HG02759 (cell line): ENCODE results near the gene KLK5.

ENCODE experiments used
- ATAC-seq: cut with Tn5 transposase; IDR thresholded peaks from one replicate; pipeline ENCODE4 v1.9.1; 2021; ENCODE audit warnings: mild to moderate bottlenecking, moderate library complexity; ENCODE audit not compliant: unreplicated experiment

KLK5 gene

DNA sequence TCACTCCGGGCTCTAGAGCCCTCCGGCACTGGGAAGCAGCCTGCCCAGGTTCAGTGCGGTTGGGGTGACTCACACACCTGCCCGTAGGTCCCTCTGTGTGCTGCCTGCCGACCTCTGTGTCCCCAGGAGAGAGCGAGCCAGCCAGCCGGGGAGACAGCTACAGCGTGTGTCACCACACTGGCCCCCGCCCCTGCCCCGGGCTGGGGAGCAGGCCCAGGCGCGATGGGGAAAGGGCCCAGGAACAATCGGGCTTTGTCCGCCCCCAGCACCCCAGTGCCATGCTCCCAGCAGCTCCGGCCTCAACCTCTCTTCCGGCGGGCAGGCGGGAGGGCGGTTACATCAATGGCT is 16.5 kb upstream of the KLK5 start, which contains the start of gene KLK6:
Gene KLK6 (minus strand): TSS at position 179 of the 348 bp plus-strand sequence. CDS start 1,487 bp downstream, outside the sequence.
- ATAC-seq: no peak

DNA sequence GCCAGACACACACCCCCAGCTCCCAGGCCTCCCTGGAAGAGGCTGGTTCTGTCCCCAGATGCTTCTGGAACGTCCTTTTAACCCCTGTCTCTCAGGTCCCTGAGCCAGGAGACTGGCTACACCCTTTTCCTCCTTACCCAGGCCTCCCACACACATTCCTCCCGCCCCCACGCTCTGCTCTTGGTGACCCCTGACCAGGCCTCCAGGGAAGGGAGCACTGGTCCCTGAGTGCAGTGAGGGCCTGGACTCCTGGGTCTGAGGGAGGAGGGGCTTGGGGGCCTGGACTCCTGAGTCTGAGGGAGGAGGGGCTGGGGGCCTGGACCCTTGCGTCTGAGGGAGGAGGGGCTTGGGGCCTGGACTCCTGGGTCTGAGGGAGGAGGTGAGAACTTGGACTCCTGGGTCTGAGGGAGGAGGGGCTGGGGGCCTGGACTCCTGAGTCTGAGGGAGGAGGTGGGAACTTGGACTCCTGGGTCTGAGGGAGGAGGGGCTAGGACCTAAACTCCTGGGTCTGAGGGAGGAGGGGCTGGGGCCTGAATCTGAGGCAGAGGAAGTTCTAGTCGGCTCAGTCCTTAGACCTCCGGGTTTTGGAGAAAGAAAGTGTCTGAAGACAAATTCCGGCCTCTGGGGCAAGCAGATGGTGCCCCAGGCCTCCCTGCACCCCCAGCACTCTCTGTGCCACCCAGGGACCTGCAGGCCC is 16.0 kb upstream of the KLK5 start:
- no peak for ATAC-seq

DNA sequence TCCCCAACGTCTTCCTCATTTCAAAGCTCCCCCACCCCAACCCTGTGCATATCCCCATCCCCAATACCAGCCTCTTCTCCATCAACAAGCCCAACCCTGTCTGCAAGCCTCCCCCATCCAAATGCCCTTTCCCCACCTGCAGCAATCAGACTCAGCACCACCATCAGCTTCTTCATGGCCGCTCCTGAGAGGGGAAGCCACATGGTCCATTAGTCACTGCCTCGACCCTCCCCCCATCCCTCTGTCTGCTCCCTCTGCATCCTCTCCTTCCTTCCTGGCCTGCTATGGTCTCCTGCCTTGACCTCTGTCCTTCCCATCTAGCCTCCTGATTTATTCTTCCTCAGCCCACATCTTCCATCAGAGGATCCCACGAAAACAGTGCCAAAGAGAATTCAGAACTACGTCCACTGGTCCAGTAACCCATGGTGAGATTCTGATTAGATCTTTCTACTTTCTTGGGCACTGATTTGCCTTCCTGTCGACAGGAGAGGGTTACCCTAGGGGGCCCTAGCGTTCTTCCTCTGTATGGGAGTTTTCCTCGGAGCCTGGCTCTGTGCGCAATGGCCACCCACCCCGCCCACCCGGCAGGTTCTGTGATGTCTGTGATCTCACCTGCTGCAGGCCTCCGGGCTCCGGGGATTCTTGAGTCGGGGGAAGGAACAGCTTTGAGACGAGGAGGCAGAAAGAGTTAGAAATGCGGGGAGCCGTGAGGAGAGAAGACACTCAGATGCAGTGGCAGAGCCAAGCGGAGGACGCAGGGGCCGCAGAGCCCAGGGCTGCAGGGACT is 15.3 kb upstream of the KLK5 start:
- no peak for ATAC-seq

DNA sequence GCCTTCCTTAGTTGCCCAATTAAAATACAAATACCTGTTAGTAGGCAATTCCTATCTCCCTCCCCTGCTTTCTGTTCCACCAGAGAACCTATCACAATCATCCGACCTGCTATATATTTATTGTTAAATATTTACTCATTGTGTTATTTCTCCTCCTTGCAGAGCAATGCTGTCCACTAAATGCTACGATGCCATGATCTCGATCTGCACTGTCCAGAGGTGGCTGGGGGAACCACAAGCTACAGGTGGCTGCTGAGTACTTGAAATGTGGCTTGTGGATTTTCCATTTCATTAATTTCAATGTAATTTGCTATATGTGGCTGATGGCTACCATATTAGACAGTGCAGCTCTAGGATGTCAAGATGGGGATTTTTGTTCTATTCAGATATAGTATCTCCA is 11.4 kb upstream of the KLK5 start:
- ATAC-seq: no peak

DNA sequence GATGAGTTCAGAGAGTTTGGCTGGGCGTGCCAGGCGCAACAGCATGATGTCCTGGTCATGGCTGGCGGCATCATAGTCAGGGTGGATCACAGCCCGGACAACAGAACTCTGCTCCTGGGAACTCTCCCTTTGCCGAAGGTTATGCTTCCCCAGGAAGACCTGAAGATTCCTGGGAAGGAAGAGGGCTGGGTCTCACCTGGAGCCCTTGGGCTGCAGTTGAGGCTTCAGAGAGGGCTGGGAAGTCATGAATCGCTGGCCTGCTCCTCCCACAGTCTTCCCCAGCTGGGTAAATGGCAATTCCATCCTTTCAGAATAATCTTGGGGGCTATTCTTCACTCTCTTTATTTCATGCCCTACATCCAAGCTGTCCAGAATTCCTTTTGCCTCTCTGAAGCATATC is 10.5 kb upstream of the KLK5 start:
- ATAC-seq: no peak

DNA sequence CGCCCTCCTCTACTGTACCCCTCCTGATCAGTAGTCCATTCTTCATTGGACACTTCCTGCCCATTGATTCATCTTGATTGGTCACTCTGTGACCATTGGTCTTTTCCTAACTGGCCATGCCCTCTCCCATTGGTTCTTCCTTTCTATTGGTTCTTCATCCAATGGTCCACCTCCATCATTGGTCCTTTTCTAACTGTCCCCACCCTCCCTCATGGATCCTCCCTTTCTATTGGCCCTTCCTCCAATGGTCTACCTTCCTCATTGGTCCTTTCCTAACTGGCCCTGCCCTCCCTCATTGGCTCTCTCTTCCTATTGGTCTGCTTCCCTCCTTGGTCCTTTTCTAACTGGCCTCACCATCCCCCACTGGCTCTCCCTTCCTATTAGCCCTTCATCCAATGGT is 9.4 kb upstream of the KLK5 start:
- ATAC-seq: no peak

DNA sequence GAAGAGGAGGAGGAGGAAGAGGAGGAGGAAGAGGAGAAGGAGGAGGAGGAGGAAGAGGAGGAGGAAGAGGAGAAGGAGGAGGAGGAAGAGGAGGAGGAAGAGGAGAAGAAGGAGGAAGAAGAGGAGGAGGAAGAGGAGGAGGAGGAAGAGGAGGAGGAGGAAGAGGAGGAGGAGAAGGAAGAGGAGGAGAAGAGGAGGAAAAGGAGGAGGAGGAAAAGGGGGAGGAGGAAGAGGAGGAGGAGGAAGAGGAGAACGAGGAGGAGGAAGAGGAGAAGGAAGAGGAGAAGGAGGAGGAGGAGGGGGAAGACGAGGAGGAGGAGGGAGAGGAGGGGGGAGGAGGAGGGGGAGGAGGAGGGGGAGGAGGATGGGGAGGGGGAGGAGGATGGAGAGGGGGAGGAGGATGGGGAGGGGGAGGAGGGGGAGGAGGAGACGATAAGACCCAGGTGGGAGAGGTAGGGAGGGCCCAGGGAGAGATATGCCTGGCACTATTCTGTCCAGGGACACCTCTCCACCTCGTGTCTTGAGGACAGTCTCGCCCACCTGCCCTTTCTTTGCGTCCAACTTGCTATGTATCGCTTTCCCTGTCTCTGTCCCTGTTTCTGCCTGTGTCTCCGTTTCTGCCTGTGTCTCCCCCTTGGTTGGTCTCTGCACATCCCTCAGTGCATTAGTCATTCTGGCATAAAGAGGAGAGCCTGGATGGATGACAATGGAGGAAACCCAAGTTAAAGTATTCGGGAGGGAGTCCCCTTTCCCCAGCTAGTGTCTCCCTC is 7.1 kb upstream of the KLK5 start:
- no peak for ATAC-seq

DNA sequence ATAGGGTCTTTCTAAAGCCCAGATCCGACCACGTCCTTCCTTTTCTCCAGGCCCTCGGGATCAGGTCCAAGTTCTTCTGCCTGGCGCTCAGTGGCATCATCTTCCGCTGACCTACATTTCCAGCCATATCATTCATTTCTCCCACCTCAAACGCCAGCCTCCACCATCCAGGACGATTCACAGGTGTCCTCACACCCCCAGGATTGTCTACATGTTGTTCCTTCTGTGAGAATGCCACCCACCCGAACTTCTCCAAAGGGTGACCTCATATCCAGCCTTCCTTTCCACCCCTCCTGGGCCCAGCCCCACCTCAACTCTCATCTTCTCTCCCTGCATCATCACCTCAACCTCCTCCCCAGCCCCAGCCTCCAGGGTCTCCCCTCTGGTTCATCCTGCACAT is 4.7 kb upstream of the KLK5 start:
- no peak for ATAC-seq

DNA sequence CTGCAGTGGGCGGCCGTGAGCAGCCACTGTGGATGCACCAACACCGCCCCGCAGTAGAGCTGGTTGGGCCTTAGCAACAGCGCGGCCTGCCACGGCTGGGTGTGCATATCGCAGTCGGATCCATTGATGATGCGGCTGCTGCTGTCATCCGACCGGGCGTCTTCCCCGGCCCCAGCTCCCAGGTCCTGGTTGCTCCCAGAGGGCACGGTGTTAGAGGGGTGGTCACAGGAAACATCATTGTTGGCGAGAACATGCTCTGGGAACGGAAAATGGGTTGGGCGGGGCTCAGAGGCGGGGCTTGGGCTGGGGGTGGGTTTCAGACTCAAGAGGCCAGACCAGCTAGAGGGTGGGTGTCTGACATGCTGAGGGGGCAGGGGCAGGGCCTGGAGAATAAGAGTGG is 3.0 kb downstream of the KLK5 start:
- no peak for ATAC-seq

DNA sequence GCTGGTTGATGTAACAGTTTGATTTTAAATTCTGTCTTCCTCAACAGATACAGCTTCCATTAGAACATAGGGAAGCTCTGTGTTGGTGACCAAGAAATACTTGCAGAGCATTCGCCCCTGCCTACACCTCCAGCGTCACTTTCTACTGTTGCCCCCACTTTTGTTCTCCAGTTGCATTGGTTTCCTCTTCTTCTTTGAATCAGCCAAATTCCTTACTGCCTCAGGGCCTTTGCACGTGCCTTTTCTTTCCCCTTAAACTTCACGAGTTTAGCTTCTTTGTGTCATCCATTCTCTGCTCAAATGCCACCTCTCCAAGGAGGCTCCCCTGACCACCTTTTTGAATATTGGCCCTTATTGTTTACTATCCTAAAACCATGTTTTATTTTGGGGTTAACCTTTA is 5.7 kb downstream of the KLK5 start:
- no peak for ATAC-seq

DNA sequence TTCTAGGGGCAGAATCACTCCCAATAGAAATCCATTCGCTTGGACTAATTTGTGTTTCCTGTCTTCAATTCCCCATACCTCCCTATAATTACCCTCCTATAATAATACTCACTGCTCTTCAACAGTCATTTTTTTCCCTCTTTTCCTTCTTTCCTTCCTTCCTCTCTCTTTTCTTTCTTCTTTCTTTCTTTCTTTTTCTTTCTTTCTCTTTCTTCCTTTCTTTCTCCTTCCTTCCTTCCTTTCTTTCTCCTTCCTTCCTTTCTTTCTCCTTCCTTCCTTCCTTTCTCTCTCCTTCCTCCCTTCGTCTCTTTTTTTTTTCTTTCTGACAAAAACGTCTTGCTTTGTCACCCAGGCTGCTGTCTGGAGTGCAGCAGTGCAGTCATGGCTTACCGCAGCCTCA is 8.0 kb downstream of the KLK5 start:
- no peak for ATAC-seq

DNA sequence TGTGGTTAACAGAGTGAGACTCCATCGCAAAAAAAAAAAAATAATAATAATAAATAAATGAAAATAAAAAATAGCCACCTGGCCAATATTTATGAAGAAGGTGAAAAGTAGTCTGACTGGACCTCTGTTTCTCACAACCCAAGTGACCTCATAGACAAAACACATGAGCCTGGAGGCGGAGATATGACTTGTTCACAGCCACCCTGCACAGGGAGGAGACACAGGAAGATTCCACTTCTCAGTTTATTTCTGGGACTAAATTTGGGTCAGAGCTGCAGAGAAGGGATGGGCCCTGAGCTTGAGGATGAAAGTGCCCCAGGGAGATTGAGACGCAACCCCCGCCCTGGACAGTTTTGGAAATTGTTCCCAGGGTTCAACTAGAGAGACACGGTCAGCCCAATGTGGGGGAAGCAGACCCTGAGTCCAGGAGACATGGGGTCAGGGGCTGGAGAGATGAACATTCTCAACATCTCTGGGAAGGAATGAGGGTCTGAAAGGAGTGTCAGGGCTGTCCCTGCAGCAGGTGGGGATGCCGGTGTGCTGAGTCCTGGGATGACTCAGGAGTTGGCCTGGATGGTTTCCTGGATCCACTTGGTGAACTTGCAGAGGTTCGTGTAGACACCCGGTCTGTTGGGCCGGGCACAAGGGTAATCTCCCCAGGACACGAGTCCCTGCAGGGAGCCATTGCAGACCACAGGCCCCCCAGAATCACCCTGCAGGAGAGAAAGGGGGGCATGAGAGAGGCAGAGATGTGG is 9.6 kb downstream of the KLK5 start:
- ATAC-seq: no peak

DNA sequence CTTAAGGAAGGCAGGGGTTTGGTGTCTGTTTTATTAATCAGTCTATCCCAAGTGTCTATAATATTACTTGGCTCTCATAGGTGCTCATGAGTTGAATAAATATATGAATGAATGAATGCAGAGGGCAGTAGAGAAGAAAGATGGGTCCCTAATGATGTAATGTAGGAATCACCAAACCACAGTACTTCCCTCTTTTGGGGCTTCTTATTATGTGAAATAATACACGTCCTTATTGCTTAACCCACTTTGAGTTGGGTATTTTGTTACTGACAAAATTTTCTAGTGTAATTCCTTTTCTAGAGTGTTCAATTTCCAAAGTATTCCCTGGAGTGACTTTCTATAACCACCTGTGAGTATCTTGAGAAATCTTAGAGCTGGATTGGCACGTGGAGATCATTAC is 13.2 kb downstream of the KLK5 start:
- ATAC-seq: no peak

DNA sequence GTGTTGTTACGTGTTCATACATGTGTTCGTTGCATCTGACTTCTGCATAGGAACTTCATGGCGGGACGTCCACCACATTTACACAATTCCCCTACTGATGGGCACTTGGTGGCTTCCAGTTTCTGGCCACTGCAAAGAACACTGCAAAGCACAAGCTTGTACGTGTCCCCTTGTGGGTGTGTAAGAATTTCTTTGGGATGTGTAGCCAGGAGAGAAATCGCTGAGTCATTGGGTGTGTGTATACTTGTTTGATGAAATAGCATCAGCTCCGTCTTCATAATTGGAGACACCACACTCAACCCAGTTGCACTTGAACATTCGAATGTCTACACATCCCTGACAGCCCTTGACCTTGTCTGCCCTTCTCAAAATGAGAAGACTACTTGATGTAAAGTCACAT is 19.2 kb downstream of the KLK5 start:
- no peak for ATAC-seq

DNA sequence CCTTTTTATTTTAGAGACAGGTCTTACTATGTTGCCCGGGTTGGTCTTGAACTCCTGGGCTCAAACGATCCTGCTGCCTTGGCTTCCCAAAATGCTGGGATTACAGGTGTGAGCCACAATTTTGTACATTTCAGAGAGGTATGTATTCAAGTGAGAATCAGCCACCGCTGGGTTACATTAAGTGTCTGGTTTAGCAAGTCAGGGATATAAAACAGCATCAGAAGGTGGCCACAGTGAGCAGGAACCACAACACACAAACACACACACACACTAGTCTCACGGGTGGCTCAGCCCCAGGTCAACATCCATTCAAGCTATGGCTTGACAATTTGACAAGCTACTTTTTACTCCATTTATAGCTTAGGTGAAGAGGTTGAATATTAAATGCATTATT is 20.2 kb downstream of the KLK5 start:
- no peak for ATAC-seq

DNA sequence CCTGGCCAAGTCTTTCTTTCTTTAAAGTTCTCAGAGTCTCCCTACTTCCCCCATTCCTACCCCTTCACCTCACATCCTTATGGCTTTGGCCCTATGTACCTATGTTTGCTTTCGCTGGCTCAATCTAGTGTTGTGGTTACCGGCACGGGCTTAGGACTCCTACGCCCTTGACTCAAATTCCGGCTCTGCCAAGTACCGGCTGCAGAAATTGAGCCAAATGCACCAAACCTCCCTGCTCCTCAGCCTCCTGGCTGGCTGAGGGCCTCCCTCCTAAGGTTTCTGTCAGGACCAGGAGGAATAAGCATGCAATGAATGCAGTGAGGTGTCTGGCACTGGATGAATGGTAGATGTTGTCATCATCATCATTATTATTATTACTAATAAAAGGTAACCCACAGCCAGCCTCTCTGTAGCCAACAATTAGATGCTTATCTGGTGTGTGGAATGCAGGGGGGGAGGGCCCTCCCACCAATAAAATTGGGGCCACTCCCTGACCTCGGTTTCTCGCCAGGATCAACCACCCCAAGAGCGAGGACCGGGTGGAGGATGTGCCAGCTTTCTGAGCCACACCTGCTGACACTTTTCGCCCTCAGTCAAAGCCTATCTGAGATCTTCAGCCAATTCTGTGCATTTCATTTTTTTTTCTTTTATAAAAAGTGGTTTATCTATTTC is 20.7 kb downstream of the KLK5 start:
- no peak for ATAC-seq

DNA sequence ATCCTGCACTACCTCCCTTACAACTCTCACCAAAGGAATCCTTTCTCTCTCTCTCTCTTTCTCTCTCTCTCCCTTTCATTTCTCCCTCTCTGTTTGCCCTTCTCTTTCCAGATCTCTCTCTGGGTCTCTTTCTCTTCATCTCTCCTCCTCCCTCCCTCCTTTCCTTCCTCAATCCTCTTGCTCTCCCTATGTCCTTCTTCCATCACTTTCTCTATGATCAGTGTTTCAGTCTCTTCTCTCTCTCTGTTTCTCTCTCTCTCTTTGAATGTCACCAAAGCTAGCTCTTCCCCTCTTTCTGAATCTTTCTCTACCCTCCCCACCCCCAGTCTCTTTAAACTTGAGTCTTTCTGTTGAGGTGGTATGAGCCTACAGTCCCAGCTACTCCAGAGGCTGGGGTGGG is 21.8 kb downstream of the KLK5 start:
- ATAC-seq: no peak

DNA sequence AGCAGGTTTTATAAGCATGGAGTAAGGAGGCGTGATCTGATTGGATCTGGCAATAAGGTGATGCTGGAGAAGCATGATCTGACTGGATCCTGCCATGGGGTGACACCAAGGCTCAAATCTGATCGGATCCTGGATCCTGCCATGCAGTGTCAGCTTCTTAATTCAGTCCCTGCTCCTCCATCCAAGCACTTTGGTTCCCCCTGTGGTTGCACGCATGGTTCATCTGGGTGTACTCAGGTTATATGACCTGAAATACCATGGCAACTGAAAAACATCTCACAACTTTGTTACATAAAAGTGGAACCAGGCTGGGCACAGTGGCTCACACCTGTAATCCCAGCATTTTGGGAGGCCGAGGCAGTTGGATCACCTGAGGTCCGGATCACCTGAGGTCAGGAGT is 24.0 kb downstream of the KLK5 start:
- ATAC-seq: no peak

DNA sequence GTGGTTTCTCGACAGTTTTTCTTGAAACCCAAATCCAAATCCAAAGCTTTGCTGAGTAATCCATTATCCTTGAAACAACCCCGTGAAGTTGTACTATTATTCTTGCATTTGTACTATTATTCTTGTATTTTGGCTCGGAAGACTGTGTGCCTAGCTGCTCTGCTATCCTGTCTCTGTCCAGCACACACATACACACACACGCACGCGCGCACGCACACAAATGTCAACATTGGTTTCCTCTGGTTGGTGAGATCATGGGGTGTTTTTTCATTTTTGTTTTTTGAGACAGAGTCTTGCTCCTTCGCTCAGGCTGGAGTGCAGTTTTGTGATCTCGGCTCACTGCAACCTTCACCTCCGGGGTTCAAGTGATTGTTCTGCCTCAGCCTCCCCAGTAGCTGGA is 26.7 kb downstream of the KLK5 start:
- no peak for ATAC-seq

DNA sequence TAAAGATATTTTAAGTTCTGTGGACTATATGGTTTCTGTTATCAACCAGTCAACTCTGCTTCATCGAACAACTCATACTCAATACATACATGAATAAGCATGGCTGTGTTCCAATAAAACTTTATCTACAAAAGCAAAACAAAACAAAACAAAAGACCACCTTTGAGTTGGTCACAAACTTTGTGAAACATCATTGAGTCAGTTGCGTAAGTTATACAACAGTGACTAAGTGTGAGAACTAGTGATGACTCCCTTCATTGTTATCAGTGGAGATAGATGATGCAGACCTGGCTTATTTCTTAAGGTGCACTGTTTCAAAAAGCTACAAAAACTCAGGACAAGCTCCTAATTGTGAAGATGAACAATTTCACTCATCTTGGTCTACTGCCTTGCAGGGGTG is 27.1 kb downstream of the KLK5 start:
- no peak for ATAC-seq

DNA sequence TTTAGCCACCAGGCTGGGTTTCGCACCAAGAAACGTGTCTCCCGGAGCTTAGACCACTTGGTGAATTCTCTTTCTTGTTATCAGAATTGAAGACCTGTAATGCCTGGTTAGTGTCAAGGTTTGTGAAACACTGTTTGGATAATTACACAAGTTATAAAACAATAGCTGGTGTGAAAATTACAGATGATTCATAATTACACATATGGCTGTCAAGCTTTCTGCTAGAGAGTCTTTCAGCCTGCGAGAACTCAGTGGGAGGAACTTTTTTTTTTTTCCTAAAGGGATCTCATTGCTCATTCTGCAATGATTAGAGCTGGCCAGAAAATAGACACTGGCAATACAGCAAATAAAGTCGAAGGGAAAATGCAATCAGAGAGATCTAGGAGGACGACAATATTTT is 28.3 kb downstream of the KLK5 start:
- ATAC-seq: no peak
